ENCODE results near the gene TTLL5. TPM values are rescaled to one million over a fixed set of nuclear protein-coding genes. Genes with fewer than 3 reads are reported as not detected.

TTLL5 gene
- 15.5 and 20.0 TPM in 2 replicates for total RNA-seq

- Histone ChIP-seq H3K36me3 (ENCODE audit: control insufficient read depth, insufficient read depth, low read length) (peaks cover 6% of the 10 kb centered on the region), H3K27me3 (ENCODE audit: control insufficient read depth, insufficient read depth, low read length) (no peaks in the 10 kb centered on the region), H3K4me3 (ENCODE audit: low read depth, low read length) (peak within 1 kb of the TSS; percentile 92)
- FAIRE-seq (no peak), DNase-seq (ENCODE audit: low read depth) (peak; percentile 99)
- no peak for TF ChIP-seq CTCF (IDR thresholded peaks at IDR 0.05; ENCODE audit: insufficient read depth, low read length, severe bottlenecking)
These were observed at the start of gene TTLL5, which contains the start of gene ERG28 for GRCh38 chr14:75660630-75661498. TTLL5 (plus strand) TSS chr14:75661246; CDS start chr14:75663150, 1,904 bp downstream. ERG28 (minus strand) TSS chr14:75660876; CDS start chr14:75657502, 3,374 bp downstream.

GRCh38 chr14:75612157-75612556 is 48.9 kb upstream of the TTLL5 start:
- no peaks in the 10 kb centered on the region for H3K36me3 ChIP-seq (ENCODE audit: control insufficient read depth, insufficient read depth, low read length)
- no peak for DNase-seq (ENCODE audit: low read depth)
- no peak overlapping the region for H3K4me3 ChIP-seq (ENCODE audit: low read depth, low read length)
- no peaks in the 10 kb centered on the region for H3K27me3 ChIP-seq (ENCODE audit: control insufficient read depth, insufficient read depth, low read length)
- TF ChIP-seq CTCF (IDR thresholded peaks at IDR 0.05; ENCODE audit: insufficient read depth, low read length, severe bottlenecking), result no peak
- no peak for FAIRE-seq

- FAIRE-seq, result no peak
- no peaks in the 10 kb centered on the region for H3K27me3 ChIP-seq (ENCODE audit: control insufficient read depth, insufficient read depth, low read length)
These were observed 46.9 kb upstream of the TTLL5 start for GRCh38 chr14:75614179-75614578.

GRCh38 chr14:75615200-75615599 is 45.8 kb upstream of the TTLL5 start:
- H3K4me3 ChIP-seq (ENCODE audit: low read depth, low read length), result no peak overlapping the region
- no peak for TF ChIP-seq CTCF (IDR thresholded peaks at IDR 0.05; ENCODE audit: insufficient read depth, low read length, severe bottlenecking)
- DNase-seq (ENCODE audit: low read depth), result no peak
- H3K36me3 ChIP-seq (ENCODE audit: control insufficient read depth, insufficient read depth, low read length), result no peaks in the 10 kb centered on the region
- H3K27me3 ChIP-seq (ENCODE audit: control insufficient read depth, insufficient read depth, low read length), result no peaks in the 10 kb centered on the region
- FAIRE-seq, result no peak

More at GRCh38 chr14:75614179-75614578, 46.9 kb upstream of the TTLL5 start:
- Histone ChIP-seq H3K4me3 (ENCODE audit: low read depth, low read length) (no peak overlapping the region), H3K36me3 (ENCODE audit: control insufficient read depth, insufficient read depth, low read length) (no peaks in the 10 kb centered on the region)
- DNase-seq (ENCODE audit: low read depth), result no peak
- TF ChIP-seq CTCF (IDR thresholded peaks at IDR 0.05; ENCODE audit: insufficient read depth, low read length, severe bottlenecking), result no peak

- no peak for FAIRE-seq
- no peak overlapping the region for H3K4me3 ChIP-seq (ENCODE audit: low read depth, low read length)
- TF ChIP-seq CTCF (IDR thresholded peaks at IDR 0.05; ENCODE audit: insufficient read depth, low read length, severe bottlenecking), result no peak
- H3K36me3 ChIP-seq (ENCODE audit: control insufficient read depth, insufficient read depth, low read length), result no peaks in the 10 kb centered on the region
- DNase-seq (ENCODE audit: low read depth), result no peak
- no peaks in the 10 kb centered on the region for H3K27me3 ChIP-seq (ENCODE audit: control insufficient read depth, insufficient read depth, low read length)
These were observed 41.5 kb upstream of the TTLL5 start for GRCh38 chr14:75619548-75619947.
